K562 (cell line): ENCODE data around the gene PAN3. TPM values are rescaled to one million over a fixed set of nuclear protein-coding genes. Genes with fewer than 3 reads are reported as not detected.

Experiments used
- ATAC-seq: fragments of 200-7000 bp; cut with Tn5 transposase; 3 replicates; pipeline ENCODE4 v1.9.1; 2020; ENCODE audit warnings: moderate library complexity
- BruUV-seq: library from RNA; stranded (reverse); fragments of 400-500 nt; replicated peaks from 2 replicates; lab custom pipeline; 2021; lab: Mats Ljungman, UMichigan
- CTCF ChIA-PET: fragments of 300-600 bp; formaldehyde crosslinking; extraction: SDS; loops from one replicate; lab custom pipeline; 2021; ENCODE audit warnings: low intra/inter-chr PET ratio; lab: Yijun Ruan, JAX
- POLR2A ChIA-PET: fragments of 300-600, 350-650 bp; sonication (Branson Sonifier 250); formaldehyde crosslinking; extraction: SDS; loops from one replicate; lab custom pipeline; 2021; ENCODE audit warnings: antibody characterized with exemption, inconsistent platforms; lab: Yijun Ruan, JAX
- DNase-seq, 4 experiments: peaks; one replicate each; pipeline versions ENCODE4 v3.0.0 to v3.0.0-alpha.2; 2011 to 2018; ENCODE audit warnings: low spot score in 3 of 4, mixed read lengths in 3 of 4; ENCODE audit errors: extremely low read depth in 1 of 4
- FAIRE-seq: peaks from 2 replicates; lab custom pipeline; 2011; peaks lifted over from hg19 to GRCh38; lab: Jason Lieb, UNC
- H2AFZ ChIP-seq: 2 replicates; pipeline ENCODE4 v1.6.0; 2011; ENCODE audit warnings: low read depth, low read length, control low read depth, inconsistent platforms
- H3K27ac ChIP-seq: fragments of 200-600 bp; 3 replicates; pipeline ENCODE4 v1.8.0; 2011; ENCODE audit warnings: low read depth, mild to moderate bottlenecking, control low read depth, inconsistent platforms, low read length, moderate library complexity, mixed read lengths; ENCODE audit errors: extremely low read depth
- H3K27me3 ChIP-seq, 2 experiments: fragments of 300-600 bp in 1 of 2; 2 replicates in 1 of 2; 3 replicates in 1 of 2; pipeline versions ENCODE4 v1.6.0 to v1.8.0; 2011; ENCODE audit warnings: inconsistent platforms in 2 of 2, low read length in 2 of 2, mild to moderate bottlenecking in 1 of 2, mixed read lengths in 1 of 2, moderate library complexity in 1 of 2; ENCODE audit not compliant: control insufficient read depth in 2 of 2, insufficient read depth in 2 of 2
- H3K36me3 ChIP-seq: fragments of 300-600 bp; 3 replicates; pipeline ENCODE4 v1.8.0; 2011; ENCODE audit warnings: mild to moderate bottlenecking, low read length, inconsistent platforms; ENCODE audit not compliant: control insufficient read depth, insufficient read depth
- H3K4me1 ChIP-seq, 2 experiments: fragments of 200-600 bp in 1 of 2; replicated peaks in 1 of 2; 2 replicates in 1 of 2; 3 replicates in 1 of 2; pipeline versions ENCODE4 v1.5.1 to v1.8.0; 2011; ENCODE audit warnings: inconsistent platforms in 2 of 2, low read length in 2 of 2, mild to moderate bottlenecking in 1 of 2, mixed read lengths in 1 of 2, moderate library complexity in 1 of 2; ENCODE audit not compliant: control insufficient read depth in 2 of 2, insufficient read depth in 2 of 2
- H3K4me2 ChIP-seq: 2 replicates; pipeline ENCODE4 v1.6.1; 2011; ENCODE audit warnings: low read length, control low read depth, inconsistent platforms, mixed read lengths; ENCODE audit not compliant: insufficient read depth
- H3K4me3 ChIP-seq: fragments of 200-600 bp; sonication (generic), shearing (Covaris generic); 2 replicates; pipeline ENCODE4 v1.5.1; 2016; ENCODE audit warnings: control low read depth, inconsistent platforms
- H3K79me2 ChIP-seq: fragments of 200-600 bp; 3 replicates; pipeline ENCODE4 v1.8.0; 2011; ENCODE audit warnings: low read length, inconsistent platforms; ENCODE audit not compliant: control insufficient read depth, insufficient read depth
- H3K9ac ChIP-seq, 2 experiments: 2 replicates each; pipeline versions ENCODE4 v1.6.0 to v1.6.1; 2011; ENCODE audit warnings: low read depth in 2 of 2, low read length in 2 of 2, control low read depth in 1 of 2, inconsistent platforms in 1 of 2, mild to moderate bottlenecking in 1 of 2, mixed read lengths in 1 of 2; ENCODE audit not compliant: insufficient read depth in 1 of 2
- H3K9me1 ChIP-seq: one replicate; pipeline ENCODE4 v1.6.0; 2011; ENCODE audit warnings: inconsistent platforms, mild to moderate bottlenecking, low read length, moderate library complexity; ENCODE audit not compliant: control insufficient read depth, insufficient read depth
- H3K9me3 ChIP-seq: replicated peaks from 2 replicates; pipeline ENCODE4 v1.5.1; 2011; ENCODE audit warnings: low read depth, low read length, inconsistent platforms; ENCODE audit not compliant: control insufficient read depth, insufficient read depth
- H4K20me1 ChIP-seq: replicated peaks from 2 replicates; pipeline ENCODE4 v1.6.1; 2011; ENCODE audit warnings: low read length, inconsistent platforms, mixed read lengths; ENCODE audit not compliant: control insufficient read depth, insufficient read depth
- CTCF ChIP-seq, 3 experiments: IDR thresholded peaks in 2 of 3; conservative IDR thresholded peaks in 1 of 3; 2 replicates each; pipeline ENCODE4 v1.5.1; 2011 to 2012; ENCODE audit warnings: low read length in 3 of 3, mild to moderate bottlenecking in 3 of 3, control low read depth in 2 of 3, improper control_type of control experiment in 1 of 3, inconsistent platforms in 1 of 3, low read depth in 1 of 3, mixed read lengths in 1 of 3, moderate library complexity in 1 of 3; ENCODE audit not compliant: insufficient read depth in 2 of 3
- HNRNPH1 ChIP-seq: fragments of 200-400 bp; formaldehyde crosslinking; optimal IDR thresholded peaks from 2 replicates; pipeline ENCODE3; 2017; ENCODE audit warnings: low read depth, mild to moderate bottlenecking, low read length, moderate library complexity
- MYNN ChIP-seq, 2 experiments: sonication (generic); formaldehyde crosslinking in 1 of 2; IDR thresholded peaks; 2 replicates each; pipeline versions ENCODE4 v1.5.0 to v1.6.1; 2016 to 2020; ENCODE audit warnings: antibody characterized with exemption in 1 of 2, missing genetic modification reagents in 1 of 2
- NFE2L1 ChIP-seq: fragments of 450-650 bp; IDR thresholded peaks from 2 replicates; pipeline ENCODE4 v1.6.1; 2016; ENCODE audit warnings: missing genetic modification characterization, low read depth, mild to moderate bottlenecking, missing compliant biosample characterization, moderate library complexity, borderline replicate concordance
- PKNOX1 ChIP-seq: fragments of 450-650 bp; IDR thresholded peaks from 2 replicates; pipeline ENCODE4 v1.6.1; 2016
- PRMT5 ChIP-seq: sonication (generic); formaldehyde crosslinking; IDR thresholded peaks from 2 replicates; pipeline ENCODE4 v1.5.0; 2020; ENCODE audit warnings: missing genetic modification reagents
- PURB ChIP-seq: sonication (generic); formaldehyde crosslinking; IDR thresholded peaks from 2 replicates; pipeline ENCODE4 v1.9.0; 2021; ENCODE audit warnings: low read depth, mild to moderate bottlenecking, missing genetic modification reagents
- RBM14 ChIP-seq: fragments of 200-400 bp; formaldehyde crosslinking; IDR thresholded peaks from 2 replicates; pipeline ENCODE4 v1.6.1; 2018; ENCODE audit warnings: low read depth, mild to moderate bottlenecking, low read length, moderate library complexity, borderline replicate concordance; ENCODE audit not compliant: insufficient read depth
- SNIP1 ChIP-seq: fragments of 450-650 bp; IDR thresholded peaks from 2 replicates; pipeline ENCODE4 v1.7.1; 2017; ENCODE audit warnings: low read depth, mild to moderate bottlenecking
- TAF7 ChIP-seq: fragments of 450-650 bp; IDR thresholded peaks from 2 replicates; pipeline ENCODE4 v1.6.1; 2016; ENCODE audit warnings: missing genetic modification characterization, missing compliant biosample characterization
- TCF7L2 ChIP-seq: fragments of 150-350 bp; IDR thresholded peaks from 2 replicates; pipeline ENCODE4 v1.6.1; 2016; ENCODE audit warnings: low read depth, mild to moderate bottlenecking, low read length, moderate library complexity
- ZNF507 ChIP-seq: conservative IDR thresholded peaks from 2 replicates; pipeline ENCODE4 v1.6.1; 2017; ENCODE audit warnings: missing genetic modification characterization, missing compliant biosample characterization
- WGBS: fragments of 100-300 bp; shearing (Covaris generic); methylation state at CpG from one replicate; pipeline ENCODE4 v1.1.6; 2016; ENCODE audit warnings: low coverage, mixed read lengths; ENCODE audit not compliant: insufficient coverage; ENCODE audit errors: missing lambda C conversion rate; 5-methylcytosine and 5-hydroxymethylcytosine counted together
- in situ Hi-C: fragments of 300-500 bp; cut with MboI; formaldehyde crosslinking; loops from 4 replicates; pipeline ENCODE4 v1.15.0; 2018; ENCODE audit warnings: inconsistent platforms, mixed read lengths
- intact Hi-C: fragments of 100-400 bp; cut with micrococcal nuclease; formaldehyde crosslinking; loops from 2 replicates; pipeline ENCODE4 v1.14.2; 2022
- polyA plus RNA-seq, 8 experiments: library from polyadenylated mRNA; depleted of rRNA in 4 of 8; stranded (reverse) in 5 of 8; unstranded in 3 of 8; fragments of >200 nt; fragmentation: Nextera tagmentation in 2 of 8; fragmentation: Illumina TruSeq in 1 of 8; extraction: Ambion mirVana in 2 of 8; extraction: Trizol in 1 of 8; gene quantifications; 2 replicates each; pipeline versions ENCODE4 v1.2.1 to v1.2.3, GENCODE V29; 2011 to 2014; ENCODE audit warnings: inconsistent platforms in 1 of 8, missing spikeins in 1 of 8
- total RNA-seq, 7 experiments: library from RNA; depleted of rRNA in 6 of 7; stranded (reverse); fragments of >200 nt in 6 of 7; fragmentation: Illumina TruSeq in 2 of 7; extraction: Trizol in 2 of 7; gene quantifications; 2 replicates each; pipeline versions ENCODE4 v1.2.1 to v1.2.3, GENCODE V29; 2011 to 2021; ENCODE audit warnings: low replicate concordance in 1 of 7

PAN3 gene
- total and polyA plus RNA-seq, 9 of the 15 experiments (the other 6 are each of a cell fraction or from before 2014, with no cell fraction given) = 7.2 to 19.9 (median 11.6) TPM

- Histone ChIP-seq H3K4me1 (peaks cover 0 to 4% of the 10 kb centered on the region in 2 experiments; a peak in 1 of 5 replicates), H3K4me3 (no peak overlapping the region), H2AFZ (no peak overlapping the region), H3K27me3 (no peaks in the 10 kb centered on the region), H3K4me2 (no peak overlapping the region), H3K9me1 (no peaks in the 10 kb centered on the region), H3K9ac (no peak overlapping the region), H3K36me3 (no peaks in the 10 kb centered on the region), H3K9me3 (no peaks in the 10 kb centered on the region), H3K27ac (no peak overlapping the region), H3K79me2 (no peaks in the 10 kb centered on the region), H4K20me1 (no peaks in the 10 kb centered on the region)
- no TSS peak for BruUV-seq
- WGBS = 37% methylated on average over 5 of the region's 5 CpGs
- CTCF ChIA-PET = no interaction called here
- ATAC-seq (peak; percentile 62), FAIRE-seq (peak; percentile 56), DNase-seq (peak in 3 of 4 experiments; percentile 8 to 41 (median 12))
- intact Hi-C loops (loop anchor here (10.0 kb wide), 1 partner anchor 265 kb away; no protein-coding TSS in a partner anchor), in situ Hi-C loops (no loop called here)
- POLR2A ChIA-PET = no interaction called here
- no peak for TF ChIP-seq ZNF507 (tag)
- TF ChIP-seq PURB = no peak
- no peak for TF ChIP-seq NFE2L1 (tag)
- TF ChIP-seq PKNOX1 = peak; percentile 34; the same call in 1 of the 2 replicates
- TF ChIP-seq SNIP1 = no peak
- TF ChIP-seq PRMT5 (CRISPR knock-in tag) = no peak
- TF ChIP-seq CTCF (IDR thresholded peaks at IDR 0.05 in 2 of 3, conservative IDR thresholded peaks at IDR 0.05 in 1 of 3; ENCODE audit: insufficient read depth in 2 of 3, low read depth in 1 of 3, low read length in 3 of 3) = 0 out of 6 replicates have a peak, but pooled peaks of 1 of the 3 experiments have one; percentile 9
- TF ChIP-seq HNRNPH1 = no peak
- TF ChIP-seq RBM14 = no peak
- no peak for TF ChIP-seq TCF7L2
- TF ChIP-seq TAF7 (tag) = no peak
- TF ChIP-seq MYNN (IDR thresholded peaks at IDR 0.05) = no peak
- TF ChIP-seq MYNN (CRISPR knock-in tag; IDR thresholded peaks at IDR 0.05) = no peak
Observed at GRCh38 chr13:28319528-28319927, 181.2 kb downstream of the PAN3 start.
